Esophagus muscularis mucosa (tissue), 4 donors: ENCODE results near the gene GORASP2. TPM values are rescaled to one million over a fixed set of nuclear protein-coding genes. Genes with fewer than 3 reads are reported as not detected.

Source experiments
- DNase-seq: peaks from one replicate; pipeline ENCODE4 v3.0.0-alpha.2; 2017; ENCODE audit errors: extremely low spot score
- H3K27ac ChIP-seq, 4 donors: fragments of 200-600 bp; sonication (generic); replicated peaks in 1 of 4; 1 replicate in 3 of 4; 2 replicates in 1 of 4; pipeline ENCODE4 v1.5.1; 2016 to 2019; ENCODE audit warnings: mild to moderate bottlenecking in 1 of 4
- H3K27me3 ChIP-seq, 4 donors: fragments of 200-600 bp; sonication (generic); one replicate each; pipeline versions ENCODE4 v1.5.1 to v1.6.0; 2016 to 2019
- H3K36me3 ChIP-seq, 4 donors: fragments of 200-600 bp; sonication (generic); one replicate each; pipeline ENCODE4 v1.5.1; 2016 to 2019
- H3K4me1 ChIP-seq, 4 donors: fragments of 200-600 bp; sonication (generic); one replicate each; pipeline ENCODE4 v1.5.1; 2016 to 2019
- H3K4me3 ChIP-seq, 4 donors: fragments of 200-600 bp; sonication (generic); 1 replicate in 2 of 4; 2 replicates in 2 of 4; pipeline ENCODE4 v1.5.1; 2016 to 2019; ENCODE audit warnings: mild to moderate bottlenecking in 4 of 4, moderate library complexity in 1 of 4
- H3K9me3 ChIP-seq, 4 donors: fragments of 200-600 bp; sonication (generic); 1 replicate in 3 of 4; 2 replicates in 1 of 4; pipeline ENCODE4 v1.5.1; 2016 to 2019
- CTCF ChIP-seq, 3 experiments: fragments of 200-600 bp in 2 of 3; fragments of 450-650 bp in 1 of 3; sonication (generic) in 2 of 3; IDR thresholded peaks; one replicate each; pipeline ENCODE4 v1.5.1; 2017 to 2019; ENCODE audit warnings: antibody characterized with exemption in 3 of 3, mild to moderate bottlenecking in 2 of 3, moderate library complexity in 1 of 3
- EP300 ChIP-seq: sonication (generic); formaldehyde crosslinking; IDR thresholded peaks from one replicate; pipeline ENCODE4 v1.6.1; 2017; ENCODE audit warnings: antibody characterized with exemption
- POLR2A ChIP-seq: fragments of 450-650 bp; IDR thresholded peaks from one replicate; pipeline ENCODE4 v1.6.1; 2017; ENCODE audit warnings: antibody characterized with exemption, moderate library complexity, mild to moderate bottlenecking, low read depth
- POLR2AphosphoS5 ChIP-seq, 2 donors: sonication (generic); formaldehyde crosslinking; IDR thresholded peaks; one replicate each; pipeline ENCODE4 v1.6.1; 2017; ENCODE audit warnings: antibody characterized with exemption in 2 of 2
- WGBS: methylation state at CpG from one replicate; pipeline ENCODE4 v1.1.5; 2018; 5-methylcytosine and 5-hydroxymethylcytosine counted together
- intact Hi-C: fragments of 100-400 bp; cut with DNase I; formaldehyde crosslinking; loops from one replicate; pipeline ENCODE4 v1.15.1; 2023
- total RNA-seq, 4 donors: library from RNA; depleted of rRNA; stranded (reverse); fragments of >200 nt; gene quantifications; one replicate each; pipeline versions ENCODE4 v1.1.0 to v1.2.1, GENCODE V29; 2016

The GORASP2 gene
- total RNA-seq, 4 donors from 2014 or later, result 32.6 to 54.0 (median 42.1) TPM

DNA sequence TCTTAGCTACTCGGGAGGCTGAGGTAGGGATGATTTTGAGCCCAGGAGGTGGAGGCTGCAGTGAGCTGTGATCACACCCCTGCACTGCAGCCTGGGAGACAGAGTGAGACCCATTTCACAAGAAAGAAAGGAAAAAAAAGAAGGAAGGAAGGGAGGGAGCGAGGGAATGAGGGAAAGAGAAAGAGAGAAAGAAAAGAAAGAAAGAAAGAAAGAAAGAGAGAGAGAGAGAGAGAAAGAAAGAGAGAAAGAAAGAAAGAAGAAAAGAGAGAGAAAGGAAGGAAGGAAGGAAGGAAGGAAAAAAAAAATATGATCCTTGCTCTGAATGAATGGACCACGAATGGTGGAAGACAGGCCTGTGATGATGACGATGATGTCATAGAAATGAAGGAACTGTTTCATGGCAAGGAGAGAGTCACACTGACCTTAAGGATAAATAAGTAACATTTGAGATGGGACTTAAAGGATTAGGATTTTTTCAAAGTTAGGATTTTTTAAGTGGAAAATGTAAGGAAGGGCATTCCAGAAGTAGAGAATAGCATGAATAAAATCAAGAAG, 2.2 kb upstream of the GORASP2 start:
- peaks cover 17 to 28% (median 27%) of the 10 kb centered on the region in 4 donors for H3K4me1 ChIP-seq
- H3K27ac ChIP-seq, result no peak overlapping the region
- TF ChIP-seq POLR2AphosphoS5 (IDR thresholded peaks at IDR 0.05) (no peak), EP300 (no peak)
- H3K9me3 ChIP-seq, result no peaks in the 10 kb centered on the region
- WGBS, result 87% methylated on average over 4 of the region's 4 CpGs
- intact Hi-C loops, result no loop called here
- no peak overlapping the region for H3K4me3 ChIP-seq
- no peaks in the 10 kb centered on the region for H3K27me3 ChIP-seq
- DNase-seq, result no peak
- no peaks in the 10 kb centered on the region for H3K36me3 ChIP-seq

DNA sequence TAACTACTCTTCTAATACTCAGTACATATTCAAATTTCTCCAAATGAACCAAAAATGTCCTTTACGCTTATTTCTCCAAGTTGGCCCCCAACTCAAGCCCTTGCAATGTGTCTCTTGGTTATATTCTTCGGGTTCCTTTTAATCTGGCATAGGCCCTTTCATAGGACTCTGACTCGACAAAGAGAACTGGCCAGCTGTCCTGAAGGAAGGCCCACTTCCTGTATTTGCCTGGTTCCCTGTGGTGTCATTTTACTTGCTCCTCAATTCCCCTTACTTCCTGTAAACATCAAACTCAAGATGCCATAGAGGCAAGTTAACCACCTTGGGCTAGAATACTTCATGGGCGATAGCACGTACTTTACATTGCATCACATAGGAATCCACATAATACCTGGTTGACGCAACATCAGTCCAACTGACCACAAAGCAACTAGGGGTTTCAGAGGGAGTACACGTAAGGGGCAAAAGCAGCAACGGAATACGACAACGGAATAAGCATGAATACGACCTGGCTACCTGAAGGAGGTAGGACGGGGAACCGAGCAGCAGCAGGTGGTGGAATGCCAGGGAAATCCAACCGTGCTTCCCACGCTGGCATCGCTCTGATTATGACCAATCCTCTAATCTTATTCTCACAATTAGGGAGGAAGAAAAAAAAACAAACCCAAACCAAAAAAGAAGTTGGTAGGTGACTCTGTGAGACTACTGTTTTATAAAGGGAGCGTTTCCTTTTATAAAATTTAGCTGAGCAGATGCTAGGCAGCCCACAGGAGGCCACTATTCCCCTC, 823 bp upstream of the GORASP2 start:
- Histone ChIP-seq H3K27ac (peak overlapping the region; percentile 79 to 96 (median 94)), H3K27me3 (no peaks in the 10 kb centered on the region), H3K9me3 (no peaks in the 10 kb centered on the region), H3K4me1 (peaks cover 22 to 39% (median 38%) of the 10 kb centered on the region in 4 donors), H3K36me3 (no peaks in the 10 kb centered on the region), H3K4me3 (peak overlapping the region; percentile 67 to 93 (median 90))
- TF ChIP-seq POLR2AphosphoS5 (IDR thresholded peaks at IDR 0.05), result no peak
- no peak for TF ChIP-seq POLR2A
- no peak for TF ChIP-seq EP300
- TF ChIP-seq CTCF (IDR thresholded peaks at IDR 0.05), result no peak
- 67% methylated on average over 17 of the region's 17 CpGs for WGBS
- intact Hi-C loops, result no loop called here
- DNase-seq, result no peak

- H3K4me1 ChIP-seq, result peaks cover 22 to 39% (median 38%) of the 10 kb centered on the region in 4 donors
- no peak for TF ChIP-seq POLR2A
- no peak for TF ChIP-seq EP300
- no peak for TF ChIP-seq POLR2AphosphoS5 (IDR thresholded peaks at IDR 0.05)
- no peak for TF ChIP-seq CTCF (IDR thresholded peaks at IDR 0.05)
- H3K9me3 ChIP-seq, result no peaks in the 10 kb centered on the region
- H3K27me3 ChIP-seq, result no peaks in the 10 kb centered on the region
- WGBS, result 0% methylated on average over 19 of the region's 21 CpGs
- peak; percentile 92 for DNase-seq
- peak overlapping the region; percentile 94 to 97 (median 95) for H3K27ac ChIP-seq
- intact Hi-C loops, result loop anchor here (5.0 kb wide), 1 partner anchor 593 kb away; the partner anchor contains the start of gene CYBRD1
- H3K4me3 ChIP-seq, result peak overlapping the region; percentile 67 to 93 (median 90)
- no peaks in the 10 kb centered on the region for H3K36me3 ChIP-seq
These were observed 615 bp downstream of the GORASP2 start for GRCh38 chr2:170929686-170930050.

- H3K4me1 ChIP-seq, result peaks cover 22 to 39% (median 38%) of the 10 kb centered on the region in 4 donors
- no peak for TF ChIP-seq EP300
- TF ChIP-seq POLR2AphosphoS5 (IDR thresholded peaks at IDR 0.05), result no peak
- TF ChIP-seq CTCF (IDR thresholded peaks at IDR 0.05), result no peak
- TF ChIP-seq POLR2A, result no peak
- DNase-seq, result no peak
- H3K36me3 ChIP-seq, result peaks cover 0 to 2% (median 0%) of the 10 kb centered on the region in 4 donors
- peak overlapping the region; percentile 94 to 97 (median 95) for H3K27ac ChIP-seq
- peak overlapping the region; percentile 67 to 93 (median 90) for H3K4me3 ChIP-seq
- no peaks in the 10 kb centered on the region for H3K27me3 ChIP-seq
- H3K9me3 ChIP-seq, result no peaks in the 10 kb centered on the region
- intact Hi-C loops, result loop anchor here (5.0 kb wide), 1 partner anchor 592 kb away; the partner anchor contains the start of gene CYBRD1
- WGBS, result 7% methylated on average over 15 of the region's 15 CpGs
These were observed 1.3 kb downstream of the GORASP2 start for GRCh38 chr2:170930131-170930990.
